GM12872 (cell line): Measurements from ENCODE around the gene PFKL.

Source experiments
- TF ChIP-seq, protein P1 (sequence below): IDR thresholded peaks from 3 replicates; pipeline ENCODE4 v1.5.1; 2011; ENCODE audit warnings: low read depth, mild to moderate bottlenecking, low read length, moderate library complexity; ENCODE audit not compliant: insufficient read depth

PFKL gene

DNA sequence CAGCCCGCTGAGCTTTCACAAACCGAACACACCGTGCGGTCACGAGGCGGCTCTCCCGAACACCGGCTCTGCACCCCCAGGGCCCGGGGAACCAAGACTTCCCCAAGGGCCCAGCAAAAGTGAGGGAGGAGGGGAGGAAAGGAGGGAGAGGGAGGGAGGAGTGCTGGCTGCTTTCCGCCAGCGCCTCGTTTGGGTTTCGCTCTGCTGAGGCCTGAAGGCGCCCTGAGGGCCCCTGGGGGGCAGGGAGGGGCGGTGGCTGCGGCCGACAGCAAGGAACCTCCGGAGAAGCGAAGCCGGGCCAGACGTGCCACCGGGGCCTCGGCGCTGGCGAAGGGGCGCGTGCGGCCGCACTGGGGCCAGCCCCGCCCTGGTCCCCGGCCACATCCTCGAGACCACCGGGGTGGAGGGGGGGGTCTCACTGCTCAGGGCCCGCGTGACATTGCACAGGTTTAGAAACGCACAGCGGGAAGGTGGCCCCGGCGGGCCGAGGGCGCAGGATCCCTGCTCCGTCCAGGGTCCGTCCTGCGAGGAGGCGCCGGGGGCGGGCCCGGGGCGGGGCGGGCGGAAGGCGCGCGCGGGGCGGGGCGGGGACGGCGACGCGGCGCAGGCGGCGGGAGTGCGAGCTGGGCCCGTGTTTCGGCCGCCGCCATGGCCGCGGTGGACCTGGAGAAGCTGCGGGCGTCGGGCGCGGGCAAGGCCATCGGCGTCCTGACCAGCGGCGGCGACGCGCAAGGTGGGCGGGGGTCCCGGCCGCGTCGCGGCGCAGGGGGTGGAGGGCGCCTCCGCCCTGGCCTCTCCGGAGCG is at the start of gene PFKL:
Gene PFKL, plus strand, starts transcription at position 596 of the 804 bp plus-strand sequence. Its CDS starts 53 bp downstream, at position 649.
- TF ChIP-seq, protein P1, sequence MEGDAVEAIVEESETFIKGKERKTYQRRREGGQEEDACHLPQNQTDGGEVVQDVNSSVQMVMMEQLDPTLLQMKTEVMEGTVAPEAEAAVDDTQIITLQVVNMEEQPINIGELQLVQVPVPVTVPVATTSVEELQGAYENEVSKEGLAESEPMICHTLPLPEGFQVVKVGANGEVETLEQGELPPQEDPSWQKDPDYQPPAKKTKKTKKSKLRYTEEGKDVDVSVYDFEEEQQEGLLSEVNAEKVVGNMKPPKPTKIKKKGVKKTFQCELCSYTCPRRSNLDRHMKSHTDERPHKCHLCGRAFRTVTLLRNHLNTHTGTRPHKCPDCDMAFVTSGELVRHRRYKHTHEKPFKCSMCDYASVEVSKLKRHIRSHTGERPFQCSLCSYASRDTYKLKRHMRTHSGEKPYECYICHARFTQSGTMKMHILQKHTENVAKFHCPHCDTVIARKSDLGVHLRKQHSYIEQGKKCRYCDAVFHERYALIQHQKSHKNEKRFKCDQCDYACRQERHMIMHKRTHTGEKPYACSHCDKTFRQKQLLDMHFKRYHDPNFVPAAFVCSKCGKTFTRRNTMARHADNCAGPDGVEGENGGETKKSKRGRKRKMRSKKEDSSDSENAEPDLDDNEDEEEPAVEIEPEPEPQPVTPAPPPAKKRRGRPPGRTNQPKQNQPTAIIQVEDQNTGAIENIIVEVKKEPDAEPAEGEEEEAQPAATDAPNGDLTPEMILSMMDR: no peak

DNA sequence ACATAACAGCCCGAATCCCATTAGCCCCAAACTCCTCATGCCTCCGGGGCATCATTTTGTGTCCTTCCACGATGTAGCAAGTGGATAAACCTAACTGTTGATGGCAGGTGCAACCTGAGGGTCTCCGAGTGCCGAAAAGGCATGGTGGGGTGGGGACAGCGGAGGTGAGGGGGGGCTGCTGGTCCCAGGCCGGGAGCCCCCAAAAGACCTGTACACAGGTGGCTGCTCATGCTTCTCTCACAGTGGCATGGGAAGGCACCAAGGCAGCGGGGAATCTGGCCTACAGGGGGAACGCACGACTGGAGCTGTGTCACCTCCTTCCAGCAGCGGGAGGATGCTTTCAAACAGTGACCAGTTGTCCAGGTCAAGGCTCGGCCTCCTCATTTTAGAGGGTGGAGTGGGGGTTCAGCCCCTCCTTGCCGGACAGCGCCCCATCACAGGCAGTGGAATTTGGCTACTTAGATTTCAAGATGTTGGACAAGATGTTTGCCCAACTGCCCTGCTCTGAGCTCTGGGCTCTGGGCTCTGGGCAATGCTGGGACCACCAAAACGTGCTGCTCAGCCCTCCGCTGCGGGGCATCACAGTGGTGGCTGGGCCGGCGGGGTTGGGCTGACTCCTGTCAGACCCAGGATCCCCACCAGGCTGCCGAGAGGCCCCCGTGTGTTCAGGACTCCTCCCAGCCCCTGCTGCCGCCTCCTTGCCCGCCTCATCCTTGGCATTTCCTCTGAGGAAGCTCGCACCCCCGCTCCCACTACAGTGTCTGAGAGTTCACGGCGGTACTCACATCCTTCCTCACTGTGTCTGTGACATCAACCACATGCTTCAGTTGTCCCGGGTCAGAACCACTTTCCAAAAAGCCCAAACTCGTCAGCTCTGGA is 45.8 kb upstream of the PFKL start:
- TF ChIP-seq, protein P1: no peak

DNA sequence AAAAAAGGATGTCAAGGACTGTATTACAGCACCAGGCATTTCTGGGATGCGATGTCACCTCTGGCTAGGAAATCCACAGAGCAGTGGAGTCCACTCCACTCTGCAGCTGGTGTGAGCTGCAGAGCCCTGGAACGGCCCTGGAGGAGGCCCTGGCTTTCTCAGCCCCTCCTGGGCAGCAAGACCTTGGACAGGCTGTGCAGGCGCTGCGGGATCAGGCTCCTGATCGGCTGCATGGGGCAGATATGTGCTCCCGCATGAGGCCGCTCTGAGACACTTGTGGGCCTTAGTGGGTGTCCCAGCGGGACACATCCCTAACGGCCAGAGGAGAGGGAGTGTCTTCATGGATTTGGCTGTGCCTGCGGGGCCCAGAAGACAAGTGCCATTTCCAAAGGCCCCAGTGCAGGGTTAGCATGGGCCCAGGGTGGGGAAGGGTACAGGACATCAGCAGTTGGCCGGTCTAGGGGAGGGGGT is 44.3 kb upstream of the PFKL start:
- TF ChIP-seq, protein P1: no peak

DNA sequence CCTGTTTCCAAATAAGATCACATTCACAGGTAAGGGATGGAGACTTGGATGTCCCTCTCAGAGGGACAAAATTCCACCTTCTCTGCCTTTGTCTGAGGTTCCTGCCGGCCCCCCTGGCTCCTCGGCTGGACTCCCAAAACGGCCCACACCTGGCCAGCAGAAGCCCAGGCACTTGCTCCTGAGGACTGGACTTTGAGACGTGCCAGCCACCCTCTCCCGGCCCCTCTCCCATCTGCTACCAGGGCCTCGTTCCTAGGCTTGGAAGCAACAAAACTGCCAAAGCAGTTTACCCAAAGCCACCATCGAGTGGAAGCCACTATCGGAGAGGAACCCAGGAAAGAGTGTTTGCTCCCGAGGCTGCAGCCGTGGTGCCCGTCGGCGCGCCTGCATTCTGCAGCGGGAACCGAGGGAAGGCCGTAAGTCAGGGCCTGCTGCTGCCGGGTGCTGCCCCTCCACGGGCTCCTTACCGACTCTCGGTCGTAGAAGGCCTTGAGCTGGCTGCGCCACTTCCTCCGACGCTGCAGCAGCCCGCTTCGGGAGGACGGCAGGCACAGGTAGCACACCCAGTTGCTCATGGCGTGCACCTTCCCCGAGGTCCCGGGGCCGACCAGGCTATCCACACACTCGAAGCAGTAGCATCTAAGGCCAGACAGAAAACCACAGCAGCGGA is 41.7 kb upstream of the PFKL start:
- TF ChIP-seq, protein P1: no peak

DNA sequence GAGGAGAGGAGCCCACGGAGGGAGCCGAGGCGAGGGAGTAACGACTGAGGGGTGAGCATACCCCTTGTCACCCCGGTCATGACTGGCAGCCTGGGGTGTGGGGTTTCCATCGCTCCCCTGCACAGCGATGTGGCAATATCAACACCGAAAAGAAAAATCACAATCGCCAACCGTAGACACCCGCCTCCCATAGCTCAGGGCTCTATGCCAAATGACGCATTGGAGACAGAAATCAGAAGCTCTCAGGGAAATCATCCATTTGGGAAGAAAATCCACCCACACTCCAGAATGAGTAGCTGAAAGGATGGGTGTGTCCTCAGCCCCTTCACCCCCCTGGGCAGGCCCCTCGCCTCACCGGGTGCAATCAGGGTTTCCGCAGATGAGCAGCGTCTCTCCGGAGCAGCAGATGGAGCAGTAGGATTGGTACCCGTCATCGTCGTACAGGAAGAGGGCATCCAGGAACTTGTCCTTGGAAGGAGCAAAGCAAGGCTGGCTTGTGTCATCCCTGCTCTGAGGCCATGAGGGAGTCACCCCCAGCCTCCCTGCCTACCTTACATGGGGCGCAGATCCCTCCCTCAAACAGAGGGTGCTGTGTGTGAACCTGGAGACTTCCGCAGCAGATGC is 40.7 kb upstream of the PFKL start:
- TF ChIP-seq, protein P1: no peak

DNA sequence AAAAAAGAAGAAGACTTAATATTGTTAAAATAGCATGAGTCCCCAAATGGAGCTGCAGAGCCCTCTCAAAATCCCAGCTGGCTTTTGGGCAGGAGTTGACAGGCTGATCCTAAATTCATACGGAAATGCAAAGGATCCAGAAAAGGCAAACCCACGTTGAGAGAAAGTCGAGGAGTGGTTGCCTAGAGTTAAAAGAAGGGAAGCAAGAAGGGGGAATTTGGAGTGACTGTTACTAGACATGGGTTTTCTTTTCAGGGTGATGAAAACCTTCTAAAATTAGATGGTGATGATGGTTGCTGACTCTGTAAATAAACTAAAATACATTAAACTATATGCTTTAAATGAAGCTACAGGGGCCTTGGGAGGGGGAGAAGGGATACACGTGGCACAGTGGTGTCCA is 39.8 kb upstream of the PFKL start:
- TF ChIP-seq, protein P1: no peak
